Endodermal cell (in vitro differentiated cells): ENCODE results near the gene SLC66A2. TPM values are rescaled to one million over a fixed set of nuclear protein-coding genes. Genes with fewer than 3 reads are reported as not detected.

Experiments
- DNase-seq: peaks from one replicate; pipeline ENCODE4 v3.0.0-alpha.2; 2017
- H3K27ac ChIP-seq: 2 replicates; pipeline ENCODE4 v1.5.1; 2013; ENCODE audit warnings: mild to moderate bottlenecking, low read depth, low read length, moderate library complexity
- H3K27me3 ChIP-seq: 2 replicates; pipeline ENCODE4 v1.6.1; 2013; ENCODE audit warnings: mild to moderate bottlenecking, low read length, moderate library complexity; ENCODE audit not compliant: insufficient read depth, control insufficient read depth, poor library complexity, severe bottlenecking
- H3K36me3 ChIP-seq: 2 replicates; pipeline ENCODE4 v1.7.0; 2013; ENCODE audit warnings: mild to moderate bottlenecking, low read length, moderate library complexity; ENCODE audit not compliant: control insufficient read depth, insufficient read depth
- H3K4me1 ChIP-seq: one replicate; pipeline ENCODE4 v1.7.0; 2013; ENCODE audit warnings: low read length; ENCODE audit not compliant: control insufficient read depth, insufficient read depth
- H3K4me3 ChIP-seq: 2 replicates; pipeline ENCODE4 v1.5.1; 2013; ENCODE audit warnings: mild to moderate bottlenecking, low read length, moderate library complexity
- H3K9ac ChIP-seq: 2 replicates; pipeline ENCODE4 v1.6.1; 2013; ENCODE audit warnings: mild to moderate bottlenecking, low read length, moderate library complexity; ENCODE audit not compliant: poor library complexity, severe bottlenecking; ENCODE audit errors: extremely low read depth
- H3K9me3 ChIP-seq: 2 replicates; pipeline ENCODE4 v1.6.1; 2013; ENCODE audit warnings: mild to moderate bottlenecking, low read length, moderate library complexity; ENCODE audit not compliant: control insufficient read depth
- H3K27ac Mint-ChIP-seq: 2 replicates; pipeline ENCODE4 v1.8.0; 2020; ENCODE audit warnings: mixed read lengths
- H3K27me3 Mint-ChIP-seq: 2 replicates; pipeline ENCODE4 v1.8.0; 2021; ENCODE audit warnings: mild to moderate bottlenecking, mixed read lengths; ENCODE audit not compliant: insufficient read depth
- H3K36me3 Mint-ChIP-seq: 2 replicates; pipeline ENCODE4 v1.8.0; 2020; ENCODE audit warnings: low read depth, mixed read lengths
- H3K4me1 Mint-ChIP-seq: 2 replicates; pipeline ENCODE4 v1.8.0; 2020; ENCODE audit warnings: mixed read lengths
- H3K4me3 Mint-ChIP-seq: 2 replicates; pipeline ENCODE4 v1.8.0; 2020; ENCODE audit warnings: mild to moderate bottlenecking, moderate library complexity, mixed read lengths
- H3K9me3 Mint-ChIP-seq: 2 replicates; pipeline ENCODE4 v1.8.0; 2020; ENCODE audit warnings: mild to moderate bottlenecking, mixed read lengths
- WGBS, 2 experiments: methylation state at CpG; one replicate each; pipeline versions ENCODE4 v1.1.5 to v1.1.7; 2013; ENCODE audit warnings: missing lambda C conversion rate in 2 of 2, mixed read lengths in 1 of 2; ENCODE audit not compliant: insufficient coverage in 1 of 2, insufficient read length in 1 of 2; 5-methylcytosine and 5-hydroxymethylcytosine counted together
- total RNA-seq, 2 donors: library from RNA; stranded (reverse); fragmentation: NEBNext Ultra II Directional in 1 of 2; extraction: Animal tissue kit (Norgen Biotek cat#: 25700) in 1 of 2; gene quantifications; 2 replicates in 1 of 2; 3 replicates in 1 of 2; pipeline ENCODE4 v1.2.1, GENCODE V29; 2021
- TF ChIP-seq, protein P1 (sequence below): fragments of 200-600 bp; sonication (generic); conservative IDR thresholded peaks from 2 replicates; pipeline ENCODE4 v1.5.0; 2021; ENCODE audit warnings: antibody characterized with exemption, mild to moderate bottlenecking

The SLC66A2 gene
- total RNA-seq, 2 donors from 2014 or later, result 30.3 to 32.4 TPM

DNA sequence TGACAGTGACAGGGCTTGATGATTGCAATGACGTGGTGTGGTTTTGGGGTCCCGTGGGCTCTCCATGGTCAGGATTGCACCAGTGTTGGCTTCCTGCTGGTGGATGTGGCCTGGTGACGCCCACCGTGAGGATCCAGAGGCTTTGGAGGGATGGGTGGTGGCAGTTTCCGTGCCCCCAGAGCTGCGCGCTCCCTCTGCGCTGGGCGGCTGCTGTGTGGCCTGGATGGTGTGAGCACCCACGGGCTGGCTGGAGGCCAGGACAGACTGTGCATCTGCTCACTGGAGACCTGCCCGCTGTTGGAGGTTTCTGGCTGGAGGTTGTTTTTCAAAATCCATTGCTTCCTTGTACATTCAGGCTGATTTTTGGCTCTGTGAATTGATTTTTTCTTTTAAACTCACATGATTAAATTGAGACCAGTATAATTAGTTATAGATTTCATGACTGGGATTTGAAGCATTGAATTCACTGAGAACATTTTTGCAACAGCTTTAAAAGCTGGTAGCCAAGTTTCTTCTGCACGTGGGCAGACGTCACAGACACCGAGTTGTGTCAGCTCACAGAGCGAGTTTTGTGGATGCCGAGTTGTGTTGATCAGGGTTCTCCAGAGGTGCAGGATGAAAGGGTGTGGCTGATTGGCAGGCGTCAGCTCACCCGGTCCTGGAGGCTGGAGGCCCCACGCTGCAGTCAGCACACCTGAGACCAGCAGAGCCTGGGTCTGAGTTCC is 81.0 kb downstream of the SLC66A2 start:
- Mint-ChIP-seq H3K9me3 (no peaks in the 10 kb centered on the region), H3K27ac (no peak overlapping the region), H3K4me1 (no peaks in the 10 kb centered on the region), H3K27me3 (no peaks in the 10 kb centered on the region), H3K36me3 (no peaks in the 10 kb centered on the region), H3K4me3 (no peak overlapping the region)
- 91 to 92% methylated on average over 12 to 19 of the region's 19 CpGs for WGBS, 2 experiments
- Histone ChIP-seq H3K4me1 (no peaks in the 10 kb centered on the region), H3K27me3 (no peaks in the 10 kb centered on the region), H3K9ac (no peak overlapping the region), H3K27ac (no peak overlapping the region), H3K36me3 (no peaks in the 10 kb centered on the region), H3K4me3 (no peak overlapping the region), H3K9me3 (no peaks in the 10 kb centered on the region)
- TF ChIP-seq, protein P1, sequence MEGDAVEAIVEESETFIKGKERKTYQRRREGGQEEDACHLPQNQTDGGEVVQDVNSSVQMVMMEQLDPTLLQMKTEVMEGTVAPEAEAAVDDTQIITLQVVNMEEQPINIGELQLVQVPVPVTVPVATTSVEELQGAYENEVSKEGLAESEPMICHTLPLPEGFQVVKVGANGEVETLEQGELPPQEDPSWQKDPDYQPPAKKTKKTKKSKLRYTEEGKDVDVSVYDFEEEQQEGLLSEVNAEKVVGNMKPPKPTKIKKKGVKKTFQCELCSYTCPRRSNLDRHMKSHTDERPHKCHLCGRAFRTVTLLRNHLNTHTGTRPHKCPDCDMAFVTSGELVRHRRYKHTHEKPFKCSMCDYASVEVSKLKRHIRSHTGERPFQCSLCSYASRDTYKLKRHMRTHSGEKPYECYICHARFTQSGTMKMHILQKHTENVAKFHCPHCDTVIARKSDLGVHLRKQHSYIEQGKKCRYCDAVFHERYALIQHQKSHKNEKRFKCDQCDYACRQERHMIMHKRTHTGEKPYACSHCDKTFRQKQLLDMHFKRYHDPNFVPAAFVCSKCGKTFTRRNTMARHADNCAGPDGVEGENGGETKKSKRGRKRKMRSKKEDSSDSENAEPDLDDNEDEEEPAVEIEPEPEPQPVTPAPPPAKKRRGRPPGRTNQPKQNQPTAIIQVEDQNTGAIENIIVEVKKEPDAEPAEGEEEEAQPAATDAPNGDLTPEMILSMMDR, result no peak
- DNase-seq, result no peak

DNA sequence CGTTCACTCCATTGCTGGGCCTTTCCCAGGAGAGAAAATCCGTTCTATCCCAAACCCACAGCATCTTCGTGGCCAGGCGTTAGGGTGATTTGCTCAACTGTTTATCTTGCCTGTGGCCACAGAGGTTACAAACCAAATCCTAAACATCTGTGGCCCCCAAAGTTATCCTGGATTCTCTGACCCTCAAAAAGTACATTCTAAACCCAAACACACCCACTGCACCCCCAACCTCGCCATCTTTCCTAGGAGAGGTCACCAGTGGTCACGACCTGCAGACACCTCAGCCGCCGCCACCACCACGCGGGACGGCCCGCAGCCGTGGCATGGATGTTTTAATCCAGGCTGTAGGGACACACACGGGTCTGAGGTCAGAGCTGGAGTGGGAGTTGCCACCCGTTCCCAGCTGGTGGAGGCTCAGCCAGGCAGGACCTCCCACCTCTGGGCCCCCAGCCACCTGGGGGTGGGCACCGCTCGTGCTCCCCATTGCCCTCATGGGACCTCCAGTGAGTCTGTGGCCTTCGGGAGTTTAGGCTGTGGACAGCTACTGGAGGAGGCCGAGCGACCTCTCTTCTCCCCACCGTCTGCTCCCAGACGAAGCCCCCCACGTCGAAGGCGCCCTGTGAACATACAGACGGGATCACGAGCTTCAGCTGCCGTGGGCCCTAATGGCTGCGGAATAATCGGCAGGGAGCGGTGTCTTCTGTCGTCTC is 81.7 kb downstream of the SLC66A2 start:
- TF ChIP-seq, protein P1, result no peak
- H3K4me3 Mint-ChIP-seq, result no peak overlapping the region

DNA sequence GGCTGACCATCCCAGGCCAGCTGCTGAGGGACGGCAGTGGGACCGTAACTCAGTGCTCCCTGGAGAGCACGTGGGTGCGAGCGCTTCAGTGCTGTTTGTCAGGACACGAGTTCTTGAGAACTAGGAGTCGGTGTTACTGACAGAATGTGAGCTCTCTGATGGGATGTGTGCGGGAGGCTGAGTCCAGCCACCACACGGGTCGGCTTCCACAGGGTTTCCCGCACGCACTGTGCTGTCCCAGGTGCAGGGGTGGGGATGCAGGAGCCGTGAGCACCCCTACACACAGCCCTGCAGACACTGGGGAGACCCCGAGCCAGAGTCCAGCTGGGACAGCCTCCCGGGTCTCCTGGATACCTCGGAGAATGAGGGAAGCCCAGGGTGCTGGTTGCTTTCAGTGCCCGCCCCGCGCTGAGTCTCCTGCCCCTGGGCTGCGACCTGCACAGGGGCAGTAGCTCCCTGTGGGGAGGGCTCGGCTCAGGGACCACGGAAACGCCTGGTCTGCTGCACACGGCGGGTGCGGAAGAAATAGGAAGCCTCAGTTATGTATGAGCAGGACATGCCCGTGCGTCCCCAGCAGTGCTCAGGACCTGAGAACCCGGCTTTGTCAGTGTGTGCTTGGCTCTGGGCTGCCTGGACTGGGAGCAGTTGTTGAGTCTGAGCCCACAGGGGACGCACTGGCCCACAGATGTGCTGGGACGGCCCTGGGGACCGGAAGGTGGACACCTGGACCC is 82.5 kb downstream of the SLC66A2 start:
- H3K4me1 Mint-ChIP-seq, result no peaks in the 10 kb centered on the region
- peak; percentile 42 for DNase-seq
- no peak overlapping the region for H3K4me3 Mint-ChIP-seq
- H3K36me3 ChIP-seq, result no peaks in the 10 kb centered on the region
- H3K27ac ChIP-seq, result no peak overlapping the region
- H3K27me3 Mint-ChIP-seq, result no peaks in the 10 kb centered on the region
- no peak overlapping the region for H3K4me3 ChIP-seq
- no peak overlapping the region for H3K27ac Mint-ChIP-seq
- no peaks in the 10 kb centered on the region for H3K27me3 ChIP-seq
- H3K4me1 ChIP-seq, result no peaks in the 10 kb centered on the region
- TF ChIP-seq, protein P1, result no peak
- H3K9me3 Mint-ChIP-seq, result no peaks in the 10 kb centered on the region
- H3K9ac ChIP-seq, result no peak overlapping the region
- 89 to 92% methylated on average over 27 to 32 of the region's 32 CpGs for WGBS, 2 experiments
- no peaks in the 10 kb centered on the region for H3K36me3 Mint-ChIP-seq
- H3K9me3 ChIP-seq, result no peaks in the 10 kb centered on the region

More for the DNA sequence above, 81.7 kb downstream of the SLC66A2 start:
- Mint-ChIP-seq H3K27ac (no peak overlapping the region), H3K4me1 (no peaks in the 10 kb centered on the region), H3K9me3 (no peaks in the 10 kb centered on the region), H3K36me3 (no peaks in the 10 kb centered on the region), H3K27me3 (no peaks in the 10 kb centered on the region)
- H3K27ac ChIP-seq, result no peak overlapping the region
- no peaks in the 10 kb centered on the region for H3K4me1 ChIP-seq
- H3K27me3 ChIP-seq, result no peaks in the 10 kb centered on the region
- H3K9me3 ChIP-seq, result no peaks in the 10 kb centered on the region
- no peak overlapping the region for H3K4me3 ChIP-seq
- peak; percentile 32 for DNase-seq
- no peaks in the 10 kb centered on the region for H3K36me3 ChIP-seq
- no peak overlapping the region for H3K9ac ChIP-seq
- 94 to 96% methylated on average over 23 to 31 of the region's 32 CpGs for WGBS, 2 experiments
